ENCODE data around the gene VWF. TPM values are rescaled to one million over a fixed set of nuclear protein-coding genes. Genes with fewer than 3 reads are reported as not detected.

Gene VWF
- total and polyA plus RNA-seq, 2 experiments from 2014 or later: 0.42 to 0.56 TPM

- no peaks in the 10 kb centered on the region for H3K36me3 Mint-ChIP-seq (ENCODE audit: low read depth)
Observed at GRCh38 chr12:6016756-6017155, 107.7 kb downstream of the VWF start.

More at GRCh38 chr12:6016756-6017155, 107.7 kb downstream of the VWF start:
- H3K4me3 Mint-ChIP-seq: no peak overlapping the region
- Histone ChIP-seq H3K4me3 (no peak overlapping the region), H3K9me2 (ENCODE audit: insufficient read depth) (no peaks in the 10 kb centered on the region), H3K27me3 (ENCODE audit: insufficient read depth) (no peaks in the 10 kb centered on the region), H3K4me1 (ENCODE audit: insufficient read depth) (no peaks in the 10 kb centered on the region), H4K20me1 (replicated peaks; ENCODE audit: insufficient read depth) (no peaks in the 10 kb centered on the region), H3K27ac (ENCODE audit: low read depth) (no peak overlapping the region), H3K36me3 (ENCODE audit: insufficient read depth) (no peaks in the 10 kb centered on the region), H3F3A (replicated peaks; ENCODE audit: low read depth) (no peaks in the 10 kb centered on the region), H3K4me2 (no peak overlapping the region), H2AFZ (no peak overlapping the region), H3K79me2 (replicated peaks; ENCODE audit: insufficient read depth) (no peaks in the 10 kb centered on the region)
- H3K27me3 Mint-ChIP-seq (ENCODE audit: insufficient read depth, low read depth, poor library complexity): peaks cover 8% of the 10 kb centered on the region
- ATAC-seq (no peak), DNase-seq (ENCODE audit: low spot score) (no peak)
- no peak overlapping the region for H3K27ac Mint-ChIP-seq
- no peak for TF ChIP-seq CREB1 (CRISPR knock-in tag; IDR thresholded peaks at IDR 0.05; ENCODE audit: low read depth)
- no peak for TF ChIP-seq REST (IDR thresholded peaks at IDR 0.05; ENCODE audit: unreplicated experiment)
- TF ChIP-seq POLR2AphosphoS5 (IDR thresholded peaks at IDR 0.05; ENCODE audit: low read depth): no peak
- TF ChIP-seq EZH2phosphoT487 (IDR thresholded peaks at IDR 0.05; ENCODE audit: unreplicated experiment): no peak
- no peak for TF ChIP-seq CTCF (conservative IDR thresholded peaks at IDR 0.05; ENCODE audit: low read depth in 2 of 2)
- no peak for TF ChIP-seq ZNF462 (CRISPR knock-in tag; IDR thresholded peaks at IDR 0.05)
- TF ChIP-seq ZNF331 (CRISPR knock-in tag; IDR thresholded peaks at IDR 0.05; ENCODE audit: low read depth): no peak
- TF ChIP-seq ZNF114 (CRISPR knock-in tag; IDR thresholded peaks at IDR 0.05): no peak
- TF ChIP-seq ETS1 (IDR thresholded peaks at IDR 0.05): no peak
- TF ChIP-seq EZH2 (IDR thresholded peaks at IDR 0.05; ENCODE audit: low read depth, unreplicated experiment): no peak
- TF ChIP-seq NANOG (IDR thresholded peaks at IDR 0.05; ENCODE audit: borderline replicate concordance): no peak
- TF ChIP-seq JUNB (IDR thresholded peaks at IDR 0.05; ENCODE audit: unreplicated experiment): no peak
- TF ChIP-seq STAT1 (IDR thresholded peaks at IDR 0.05; ENCODE audit: unreplicated experiment): no peak
- no peaks in the 10 kb centered on the region for H3K4me1 Mint-ChIP-seq
- no peaks in the 10 kb centered on the region; the same call in 2 of the 3 replicates for H3K9me3 Mint-ChIP-seq
